Fibroblast of lung (primary cell): Measurements from ENCODE around the gene KRTCAP2.

Experiments used
- EZH2 ChIP-seq: IDR thresholded peaks from 2 replicates; pipeline ENCODE4 v1.5.1; 2012; ENCODE audit warnings: low read length, control low read depth, mild to moderate bottlenecking; ENCODE audit errors: missing control alignments
- TF ChIP-seq, protein P1 (sequence below), 2 donors: IDR thresholded peaks in 1 of 2; conservative IDR thresholded peaks in 1 of 2; 1 replicate in 1 of 2; 2 replicates in 1 of 2; pipeline ENCODE4 v1.5.1; 2011 to 2012; ENCODE audit warnings: low read length in 2 of 2, control low read depth in 1 of 2, inconsistent platforms in 1 of 2, low read depth in 1 of 2, mild to moderate bottlenecking in 1 of 2

DNA sequence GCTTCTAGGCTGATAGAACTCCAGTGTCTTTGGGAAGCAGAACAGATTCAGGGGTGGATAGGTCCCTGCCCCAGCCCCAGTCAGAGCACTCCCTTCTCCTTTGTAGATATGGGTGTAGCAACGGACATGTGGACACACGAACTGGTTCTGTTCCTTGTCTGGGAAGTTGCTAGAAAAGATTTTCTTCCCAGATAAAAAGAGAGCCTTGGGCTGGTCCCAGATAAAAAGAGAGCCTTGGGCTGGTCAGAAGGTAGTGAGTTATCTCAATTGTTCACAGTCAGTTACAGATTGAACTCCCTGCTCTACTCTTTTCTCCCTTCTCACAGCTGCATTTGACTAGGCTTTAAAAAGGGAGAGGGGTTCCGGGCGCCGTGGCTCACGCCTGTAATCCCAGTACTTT is 52.9 kb downstream of the KRTCAP2 start:
- TF ChIP-seq, protein P1, sequence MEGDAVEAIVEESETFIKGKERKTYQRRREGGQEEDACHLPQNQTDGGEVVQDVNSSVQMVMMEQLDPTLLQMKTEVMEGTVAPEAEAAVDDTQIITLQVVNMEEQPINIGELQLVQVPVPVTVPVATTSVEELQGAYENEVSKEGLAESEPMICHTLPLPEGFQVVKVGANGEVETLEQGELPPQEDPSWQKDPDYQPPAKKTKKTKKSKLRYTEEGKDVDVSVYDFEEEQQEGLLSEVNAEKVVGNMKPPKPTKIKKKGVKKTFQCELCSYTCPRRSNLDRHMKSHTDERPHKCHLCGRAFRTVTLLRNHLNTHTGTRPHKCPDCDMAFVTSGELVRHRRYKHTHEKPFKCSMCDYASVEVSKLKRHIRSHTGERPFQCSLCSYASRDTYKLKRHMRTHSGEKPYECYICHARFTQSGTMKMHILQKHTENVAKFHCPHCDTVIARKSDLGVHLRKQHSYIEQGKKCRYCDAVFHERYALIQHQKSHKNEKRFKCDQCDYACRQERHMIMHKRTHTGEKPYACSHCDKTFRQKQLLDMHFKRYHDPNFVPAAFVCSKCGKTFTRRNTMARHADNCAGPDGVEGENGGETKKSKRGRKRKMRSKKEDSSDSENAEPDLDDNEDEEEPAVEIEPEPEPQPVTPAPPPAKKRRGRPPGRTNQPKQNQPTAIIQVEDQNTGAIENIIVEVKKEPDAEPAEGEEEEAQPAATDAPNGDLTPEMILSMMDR (conservative IDR thresholded peaks at IDR 0.05 in 1 of 2, IDR thresholded peaks at IDR 0.05 in 1 of 2; ENCODE audit: low read depth in 1 of 2, low read length in 2 of 2), result no peak
- no peak for TF ChIP-seq EZH2
